ENCODE data around the gene UBALD1.

GRCh38 chr16:4631444-4631843, 16.8 kb upstream of the UBALD1 start:
- TF ChIP-seq POLR2AphosphoS5 (IDR thresholded peaks at IDR 0.05; ENCODE audit: low read depth, low read length), result no peak
- TF ChIP-seq TAF1 (IDR thresholded peaks at IDR 0.05; ENCODE audit: borderline replicate concordance, insufficient read depth, low read length), result no peak
- TF ChIP-seq REST (IDR thresholded peaks at IDR 0.05; ENCODE audit: insufficient read depth in 1 of 2, low read depth in 2 of 2, low read length in 2 of 2), result no peak
- TF ChIP-seq SIN3A (IDR thresholded peaks at IDR 0.05; ENCODE audit: borderline replicate concordance, insufficient read depth, low read length), result no peak

All from PFSK-1 (cell line).